GM12878 (cell line): Measurements from ENCODE around the gene FNDC3A.
"Not testable (repeated sequence)": the region's sequence is repeated elsewhere in the genome, so short reads cannot be mapped to it uniquely, and the experiment has no call there.

Experiments
- CBFB ChIP-seq: IDR thresholded peaks from 2 replicates; pipeline ENCODE4 v1.6.1; 2016; ENCODE audit warnings: antibody characterized with exemption, low read depth
- CHD4 ChIP-seq: fragments of 200-600 bp; sonication (generic); IDR thresholded peaks from 2 replicates; pipeline ENCODE4 v1.6.1; 2016; ENCODE audit warnings: mild to moderate bottlenecking
- EP300 ChIP-seq, 2 experiments: fragments of 150-350 bp in 1 of 2; IDR thresholded peaks; 2 replicates each; pipeline ENCODE4 v1.6.1; 2011 to 2012; ENCODE audit warnings: low read depth in 2 of 2, low read length in 2 of 2, borderline replicate concordance in 1 of 2, improper control_type of control experiment in 1 of 2, inconsistent platforms in 1 of 2; ENCODE audit not compliant: control insufficient read depth in 1 of 2
- FOS ChIP-seq: IDR thresholded peaks from 3 replicates; pipeline ENCODE4 v1.6.1; 2011; ENCODE audit warnings: borderline replicate concordance; ENCODE audit not compliant: insufficient read length; ENCODE audit errors: extremely low read depth
- HDAC2 ChIP-seq: fragments of 200-600 bp; sonication (generic); IDR thresholded peaks from 2 replicates; pipeline ENCODE4 v1.6.1; 2017
- NFIC ChIP-seq: IDR thresholded peaks from 2 replicates; pipeline ENCODE4 v1.6.1; 2012; ENCODE audit warnings: low read depth, mild to moderate bottlenecking, inconsistent platforms, low read length, moderate library complexity
- TF ChIP-seq, protein P1 (sequence below): fragments of 450-650 bp; IDR thresholded peaks from 2 replicates; pipeline ENCODE4 v1.6.1; 2016; ENCODE audit warnings: mild to moderate bottlenecking
- TF ChIP-seq, protein P2 (sequence below): fragments of 450-650 bp; IDR thresholded peaks from 2 replicates; pipeline ENCODE4 v1.6.1; 2017; ENCODE audit warnings: mild to moderate bottlenecking, moderate library complexity
- TF ChIP-seq, protein P3 (sequence below), 3 experiments: IDR thresholded peaks in 2 of 3; conservative IDR thresholded peaks in 1 of 3; 2 replicates each; pipeline ENCODE4 v1.5.1; 2011; ENCODE audit warnings: low read depth in 3 of 3, low read length in 3 of 3, mild to moderate bottlenecking in 3 of 3, control low read depth in 2 of 3, moderate library complexity in 2 of 3, inconsistent platforms in 1 of 3, mixed read lengths in 1 of 3; ENCODE audit not compliant: control insufficient read depth in 2 of 3, insufficient read depth in 1 of 3; ENCODE audit errors: extremely low read depth in 1 of 3

DNA sequence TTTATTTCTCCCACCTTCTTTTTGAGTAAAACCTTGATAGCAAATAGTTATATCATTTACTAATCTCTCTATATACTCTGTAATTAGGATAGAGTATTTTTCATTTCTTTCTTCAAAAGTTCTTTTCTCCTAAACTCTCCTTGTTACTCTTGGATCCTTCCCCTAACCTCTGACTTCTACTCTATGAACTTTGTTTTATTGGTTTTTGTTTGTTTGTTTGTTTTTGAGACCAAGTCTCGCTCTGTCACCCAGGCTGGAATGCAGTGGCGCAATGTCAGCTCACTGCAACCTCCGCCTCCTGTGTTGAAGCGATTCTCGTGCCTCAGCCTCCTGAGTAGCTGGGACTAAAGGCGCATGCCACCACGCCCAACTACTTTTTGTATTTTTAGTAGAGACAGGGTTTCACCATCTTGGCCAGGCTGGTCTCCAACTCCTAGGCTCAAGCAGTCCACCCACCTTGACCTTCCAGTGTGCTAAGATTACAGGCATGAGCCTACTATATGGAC lies 161.5 kb downstream of the FNDC3A start:
- not testable (repeated sequence) for TF ChIP-seq EP300 (IDR thresholded peaks at IDR 0.05; ENCODE audit: borderline replicate concordance in 1 of 2, control insufficient read depth in 1 of 2, low read depth in 2 of 2, low read length in 2 of 2); HDAC2; NFIC; CHD4; FOS; CBFB
- TF ChIP-seq, protein P1, sequence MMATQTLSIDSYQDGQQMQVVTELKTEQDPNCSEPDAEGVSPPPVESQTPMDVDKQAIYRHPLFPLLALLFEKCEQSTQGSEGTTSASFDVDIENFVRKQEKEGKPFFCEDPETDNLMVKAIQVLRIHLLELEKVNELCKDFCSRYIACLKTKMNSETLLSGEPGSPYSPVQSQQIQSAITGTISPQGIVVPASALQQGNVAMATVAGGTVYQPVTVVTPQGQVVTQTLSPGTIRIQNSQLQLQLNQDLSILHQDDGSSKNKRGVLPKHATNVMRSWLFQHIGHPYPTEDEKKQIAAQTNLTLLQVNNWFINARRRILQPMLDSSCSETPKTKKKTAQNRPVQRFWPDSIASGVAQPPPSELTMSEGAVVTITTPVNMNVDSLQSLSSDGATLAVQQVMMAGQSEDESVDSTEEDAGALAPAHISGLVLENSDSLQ, result not testable (repeated sequence)
- TF ChIP-seq, protein P2, sequence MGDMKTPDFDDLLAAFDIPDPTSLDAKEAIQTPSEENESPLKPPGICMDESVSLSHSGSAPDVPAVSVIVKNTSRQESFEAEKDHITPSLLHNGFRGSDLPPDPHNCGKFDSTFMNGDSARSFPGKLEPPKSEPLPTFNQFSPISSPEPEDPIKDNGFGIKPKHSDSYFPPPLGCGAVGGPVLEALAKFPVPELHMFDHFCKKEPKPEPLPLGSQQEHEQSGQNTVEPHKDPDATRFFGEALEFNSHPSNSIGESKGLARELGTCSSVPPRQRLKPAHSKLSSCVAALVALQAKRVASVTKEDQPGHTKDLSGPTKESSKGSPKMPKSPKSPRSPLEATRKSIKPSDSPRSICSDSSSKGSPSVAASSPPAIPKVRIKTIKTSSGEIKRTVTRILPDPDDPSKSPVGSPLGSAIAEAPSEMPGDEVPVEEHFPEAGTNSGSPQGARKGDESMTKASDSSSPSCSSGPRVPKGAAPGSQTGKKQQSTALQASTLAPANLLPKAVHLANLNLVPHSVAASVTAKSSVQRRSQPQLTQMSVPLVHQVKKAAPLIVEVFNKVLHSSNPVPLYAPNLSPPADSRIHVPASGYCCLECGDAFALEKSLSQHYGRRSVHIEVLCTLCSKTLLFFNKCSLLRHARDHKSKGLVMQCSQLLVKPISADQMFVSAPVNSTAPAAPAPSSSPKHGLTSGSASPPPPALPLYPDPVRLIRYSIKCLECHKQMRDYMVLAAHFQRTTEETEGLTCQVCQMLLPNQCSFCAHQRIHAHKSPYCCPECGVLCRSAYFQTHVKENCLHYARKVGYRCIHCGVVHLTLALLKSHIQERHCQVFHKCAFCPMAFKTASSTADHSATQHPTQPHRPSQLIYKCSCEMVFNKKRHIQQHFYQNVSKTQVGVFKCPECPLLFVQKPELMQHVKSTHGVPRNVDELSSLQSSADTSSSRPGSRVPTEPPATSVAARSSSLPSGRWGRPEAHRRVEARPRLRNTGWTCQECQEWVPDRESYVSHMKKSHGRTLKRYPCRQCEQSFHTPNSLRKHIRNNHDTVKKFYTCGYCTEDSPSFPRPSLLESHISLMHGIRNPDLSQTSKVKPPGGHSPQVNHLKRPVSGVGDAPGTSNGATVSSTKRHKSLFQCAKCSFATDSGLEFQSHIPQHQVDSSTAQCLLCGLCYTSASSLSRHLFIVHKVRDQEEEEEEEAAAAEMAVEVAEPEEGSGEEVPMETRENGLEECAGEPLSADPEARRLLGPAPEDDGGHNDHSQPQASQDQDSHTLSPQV, result not testable (repeated sequence)
- TF ChIP-seq, protein P3, sequence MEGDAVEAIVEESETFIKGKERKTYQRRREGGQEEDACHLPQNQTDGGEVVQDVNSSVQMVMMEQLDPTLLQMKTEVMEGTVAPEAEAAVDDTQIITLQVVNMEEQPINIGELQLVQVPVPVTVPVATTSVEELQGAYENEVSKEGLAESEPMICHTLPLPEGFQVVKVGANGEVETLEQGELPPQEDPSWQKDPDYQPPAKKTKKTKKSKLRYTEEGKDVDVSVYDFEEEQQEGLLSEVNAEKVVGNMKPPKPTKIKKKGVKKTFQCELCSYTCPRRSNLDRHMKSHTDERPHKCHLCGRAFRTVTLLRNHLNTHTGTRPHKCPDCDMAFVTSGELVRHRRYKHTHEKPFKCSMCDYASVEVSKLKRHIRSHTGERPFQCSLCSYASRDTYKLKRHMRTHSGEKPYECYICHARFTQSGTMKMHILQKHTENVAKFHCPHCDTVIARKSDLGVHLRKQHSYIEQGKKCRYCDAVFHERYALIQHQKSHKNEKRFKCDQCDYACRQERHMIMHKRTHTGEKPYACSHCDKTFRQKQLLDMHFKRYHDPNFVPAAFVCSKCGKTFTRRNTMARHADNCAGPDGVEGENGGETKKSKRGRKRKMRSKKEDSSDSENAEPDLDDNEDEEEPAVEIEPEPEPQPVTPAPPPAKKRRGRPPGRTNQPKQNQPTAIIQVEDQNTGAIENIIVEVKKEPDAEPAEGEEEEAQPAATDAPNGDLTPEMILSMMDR (IDR thresholded peaks at IDR 0.05 in 2 of 3, conservative IDR thresholded peaks at IDR 0.05 in 1 of 3; ENCODE audit: control insufficient read depth in 2 of 3, extremely low read depth in 1 of 3, insufficient read depth in 1 of 3, low read depth in 3 of 3, low read length in 3 of 3), result not testable (repeated sequence)
